Endothelial cell of umbilical vein (primary cell): ENCODE measurements around the gene TNS4. TPM values are rescaled to one million over a fixed set of nuclear protein-coding genes. Genes with fewer than 3 reads are reported as not detected.
"Not testable (repeated sequence)": the region's sequence is repeated elsewhere in the genome, so short reads cannot be mapped to it uniquely, and the experiment has no call there.

Experiments
- BruUV-seq: library from RNA; stranded (reverse); fragments of 400-500 nt; replicated peaks from 2 replicates; lab custom pipeline; 2021; lab: Mats Ljungman, UMichigan
- CTCF ChIA-PET: fragments of 300-600, 350-600 bp; sonication (Branson Sonifier 250); formaldehyde crosslinking; loops from one replicate; lab custom pipeline; 2021; ENCODE audit warnings: antibody characterized with exemption, inconsistent platforms; lab: Charles Lee
- POLR2A ChIA-PET: fragments of 300-600, 350-600 bp; sonication (Branson Sonifier 250); formaldehyde crosslinking; loops from one replicate; lab custom pipeline; 2021; ENCODE audit warnings: antibody characterized with exemption, inconsistent platforms; lab: Charles Lee
- DNase-seq: peaks from one replicate; pipeline ENCODE4 v3.0.0-alpha.2; 2011; ENCODE audit warnings: low read depth, low spot score
- FAIRE-seq: peaks from 2 replicates; lab custom pipeline; 2011; peaks lifted over from hg19 to GRCh38; lab: Jason Lieb, UNC
- H2AFZ ChIP-seq: 2 replicates; pipeline ENCODE4 v1.6.0; 2012; ENCODE audit warnings: low read depth, low read length, control low read depth, inconsistent platforms
- H3K27ac ChIP-seq: 2 replicates; pipeline ENCODE4 v1.5.1; 2011; ENCODE audit warnings: low read depth, mild to moderate bottlenecking, control low read depth, low read length, moderate library complexity; ENCODE audit not compliant: insufficient read depth
- H3K27me3 ChIP-seq, 2 experiments: 2 replicates each; pipeline versions ENCODE4 v1.6.0 to v1.6.1; 2011; ENCODE audit warnings: low read length in 2 of 2, mixed read lengths in 1 of 2; ENCODE audit not compliant: control insufficient read depth in 2 of 2, insufficient read depth in 2 of 2
- H3K36me3 ChIP-seq, 2 experiments: 2 replicates in 1 of 2; 3 replicates in 1 of 2; pipeline ENCODE4 v1.5.1; 2011; ENCODE audit warnings: low read length in 2 of 2, mild to moderate bottlenecking in 1 of 2, moderate library complexity in 1 of 2; ENCODE audit not compliant: control insufficient read depth in 2 of 2, insufficient read depth in 2 of 2; ENCODE audit errors: extremely low read depth in 1 of 2
- H3K4me1 ChIP-seq: 3 replicates; pipeline ENCODE4 v1.5.1; 2011; ENCODE audit warnings: mild to moderate bottlenecking, low read length; ENCODE audit not compliant: control insufficient read depth, insufficient read depth; ENCODE audit errors: extremely low read depth
- H3K4me2 ChIP-seq: 2 replicates; pipeline ENCODE4 v1.6.1; 2011; ENCODE audit warnings: low read length, control low read depth, mixed read lengths; ENCODE audit not compliant: insufficient read depth
- H3K4me3 ChIP-seq, 3 experiments: fragments of 200-600 bp in 1 of 3; sonication (generic), shearing (Covaris generic) in 1 of 3; replicated peaks in 1 of 3; 2 replicates each; pipeline ENCODE4 v1.5.1; 2011 to 2016; ENCODE audit warnings: control low read depth in 3 of 3, low read length in 3 of 3, mild to moderate bottlenecking in 2 of 3, inconsistent platforms in 1 of 3, low read depth in 1 of 3, moderate library complexity in 1 of 3; ENCODE audit not compliant: insufficient read depth in 1 of 3
- H3K79me2 ChIP-seq: 2 replicates; pipeline ENCODE4 v1.6.0; 2012; ENCODE audit warnings: low read length, inconsistent platforms; ENCODE audit not compliant: control insufficient read depth, insufficient read depth
- H3K9ac ChIP-seq: replicated peaks from 2 replicates; pipeline ENCODE3; 2011; ENCODE audit warnings: low read length, control low read depth; ENCODE audit not compliant: insufficient read depth; ENCODE audit errors: extremely low read depth
- H3K9me1 ChIP-seq: replicated peaks from 3 replicates; pipeline ENCODE4 v1.6.0; 2011; ENCODE audit warnings: mild to moderate bottlenecking, low read length; ENCODE audit not compliant: control insufficient read depth, insufficient read depth; ENCODE audit errors: extremely low read depth
- H3K9me3 ChIP-seq: replicated peaks from 2 replicates; pipeline ENCODE4 v1.5.1; 2012; ENCODE audit warnings: low read length, inconsistent platforms; ENCODE audit not compliant: control insufficient read depth, insufficient read depth
- H4K20me1 ChIP-seq: replicated peaks from 2 replicates; pipeline ENCODE3; 2011; ENCODE audit warnings: mild to moderate bottlenecking, low read length; ENCODE audit not compliant: control insufficient read depth, insufficient read depth; ENCODE audit errors: extremely low read depth
- CTCF ChIP-seq, 2 donors: IDR thresholded peaks; 1 replicate in 1 of 2; 2 replicates in 1 of 2; pipeline ENCODE4 v1.5.1; 2011; ENCODE audit warnings: low read length in 2 of 2, mild to moderate bottlenecking in 2 of 2, moderate library complexity in 2 of 2, control low read depth in 1 of 2, inconsistent platforms in 1 of 2, low read depth in 1 of 2; ENCODE audit not compliant: insufficient read depth in 1 of 2; ENCODE audit errors: extremely low read depth in 1 of 2
- EZH2 ChIP-seq: IDR thresholded peaks from 2 replicates; pipeline ENCODE4 v1.6.1; 2012; ENCODE audit warnings: borderline replicate concordance, low read depth, mild to moderate bottlenecking, moderate library complexity, low read length, inconsistent platforms; ENCODE audit not compliant: severe bottlenecking
- FOS ChIP-seq: IDR thresholded peaks from 2 replicates; pipeline ENCODE4 v1.6.1; 2011; ENCODE audit warnings: mild to moderate bottlenecking, low read length, moderate library complexity, borderline replicate concordance; ENCODE audit not compliant: insufficient read depth
- GATA2 ChIP-seq: IDR thresholded peaks from 2 replicates; pipeline ENCODE4 v1.7.0; 2011; ENCODE audit warnings: low read depth, mild to moderate bottlenecking, moderate library complexity, mixed read lengths, low read length; ENCODE audit not compliant: insufficient read length, insufficient read depth
- JUN ChIP-seq: IDR thresholded peaks from 2 replicates; pipeline ENCODE4 v1.6.1; 2011; ENCODE audit warnings: borderline replicate concordance, low read depth; ENCODE audit not compliant: insufficient read length, insufficient read depth
- MYC ChIP-seq: IDR thresholded peaks from one replicate; pipeline ENCODE4 v1.6.1; 2011; ENCODE audit warnings: mild to moderate bottlenecking, low read depth, low read length
- POLR2A ChIP-seq: IDR thresholded peaks from 2 replicates; pipeline ENCODE4 v1.6.1; 2012; ENCODE audit warnings: low read depth, mild to moderate bottlenecking, control low read depth, low read length
- POLR2AphosphoS5 ChIP-seq: IDR thresholded peaks from 2 replicates; pipeline ENCODE4 v1.6.1; 2012; ENCODE audit warnings: low read depth, mild to moderate bottlenecking, control low read depth, low read length, moderate library complexity; ENCODE audit not compliant: insufficient read depth
- dilution Hi-C: fragments of 300-500 bp; cut with MboI; formaldehyde crosslinking; loops from one replicate; pipeline ENCODE4 v1.15.0; 2019; ENCODE audit warnings: low sequenced_read_pairs; ENCODE audit not compliant: extremely low pct_ligation_motif_present
- intact Hi-C: fragments of 100-400 bp; cut with micrococcal nuclease; formaldehyde crosslinking; loops from one replicate; pipeline ENCODE4 v1.10.0; 2022
- polyA plus RNA-seq, 4 experiments: library from polyadenylated mRNA; depleted of rRNA in 3 of 4; stranded (reverse) in 3 of 4; unstranded in 1 of 4; fragments of >200 nt; gene quantifications; 2 replicates each; pipeline versions ENCODE4 v1.2.1 to v1.2.3, GENCODE V29; 2011 to 2012; ENCODE audit warnings: missing spikeins in 1 of 4
- total RNA-seq: library from RNA; stranded (reverse); gene quantifications from 2 replicates; pipeline ENCODE4 v1.2.3, GENCODE V29; 2021
- TF ChIP-seq, protein P1 (sequence below): IDR thresholded peaks from 2 replicates; pipeline ENCODE4 v1.6.1; 2011; ENCODE audit not compliant: insufficient read depth, insufficient read length

TNS4 gene
- total and polyA plus RNA-seq, 2 donors (not counting 3 experiments of a cell fraction or from before 2014, with no cell fraction given), result not detected

- H3K9me3 ChIP-seq, H3K9ac ChIP-seq, DNase-seq, intact Hi-C loops, H3K9me1 ChIP-seq, H3K4me3 ChIP-seq, H4K20me1 ChIP-seq, H3K27me3 ChIP-seq, BruUV-seq, FAIRE-seq, dilution Hi-C loops, H3K36me3 ChIP-seq, H3K4me2 ChIP-seq, H3K27ac ChIP-seq, H3K79me2 ChIP-seq, H2AFZ ChIP-seq, POLR2A ChIA-PET: not testable (repeated sequence)
- CTCF ChIA-PET, result interaction anchor here (3.6 kb wide), 1 partner anchor 13 kb away, joined by 35 read pairs; no protein-coding TSS in a partner anchor
- peaks cover 11% of the 10 kb centered on the region for H3K4me1 ChIP-seq
Observed at GRCh38 chr17:40546497-40546896, 45.1 kb upstream of the TNS4 start.

DNA sequence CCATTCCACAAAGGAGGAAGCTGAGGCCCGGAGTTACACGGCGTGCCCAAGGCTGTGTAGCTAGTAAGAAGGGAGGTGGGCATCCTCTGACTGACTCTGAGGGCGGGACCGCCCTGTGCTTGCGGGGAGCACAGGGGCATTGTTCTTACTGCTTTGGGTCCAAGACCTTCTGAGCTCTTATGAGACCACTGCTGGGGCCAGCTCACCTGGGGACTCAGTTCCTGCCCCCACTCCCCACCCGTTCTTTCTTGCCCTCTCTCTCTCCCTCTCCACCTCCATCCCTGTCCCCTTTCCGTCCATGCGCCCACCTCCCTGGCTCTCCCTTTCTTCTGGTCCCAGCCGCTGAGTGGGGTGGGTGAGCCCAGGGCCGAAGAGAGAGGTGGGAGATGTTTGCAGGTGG is 44.2 kb upstream of the TNS4 start:
- FAIRE-seq (no peak), DNase-seq (no peak)
- Histone ChIP-seq H3K9ac (no peak overlapping the region), H3K9me3 (no peaks in the 10 kb centered on the region), H3K4me1 (peaks cover 11% of the 10 kb centered on the region), H3K27me3 (no peaks in the 10 kb centered on the region), H2AFZ (no peak overlapping the region), H3K36me3 (no peaks in the 10 kb centered on the region), H3K9me1 (no peaks in the 10 kb centered on the region), H3K4me2 (no peak overlapping the region), H3K27ac (no peak overlapping the region), H4K20me1 (no peaks in the 10 kb centered on the region), H3K4me3 (no peak overlapping the region), H3K79me2 (no peaks in the 10 kb centered on the region)
- ChIA-PET POLR2A (no interaction called here), CTCF (interaction anchor here (0.7 to 1.7 kb wide), 3 partner anchors 9 to 14 kb away, joined by 3 to 5 read pairs (median 3); no protein-coding TSS in a partner anchor)
- no TSS peak for BruUV-seq
- TF ChIP-seq, protein P1, sequence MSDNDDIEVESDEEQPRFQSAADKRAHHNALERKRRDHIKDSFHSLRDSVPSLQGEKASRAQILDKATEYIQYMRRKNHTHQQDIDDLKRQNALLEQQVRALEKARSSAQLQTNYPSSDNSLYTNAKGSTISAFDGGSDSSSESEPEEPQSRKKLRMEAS, result no peak
- TF ChIP-seq CTCF (IDR thresholded peaks at IDR 0.05; ENCODE audit: extremely low read depth in 1 of 2, insufficient read depth in 1 of 2, low read depth in 1 of 2, low read length in 2 of 2), result no peak
- no peak for TF ChIP-seq POLR2A
- TF ChIP-seq EZH2, result no peak
- TF ChIP-seq FOS, result no peak
- no peak for TF ChIP-seq MYC
- no peak for TF ChIP-seq JUN
- no peak for TF ChIP-seq GATA2
- no peak for TF ChIP-seq POLR2AphosphoS5
- intact Hi-C loops (no loop called here), dilution Hi-C loops (no loop called here)
